Liver (tissue), 9 donors: ENCODE data around the gene VWA5B2. TPM values are rescaled to one million over a fixed set of nuclear protein-coding genes. Genes with fewer than 3 reads are reported as not detected.

Experiments
- DNase-seq: peaks from one replicate; pipeline ENCODE4 v3.0.0-alpha.2; 2017; ENCODE audit warnings: low spot score
- H3K27ac ChIP-seq, 2 donors: one replicate each; pipeline ENCODE4 v1.7.0; 2013; ENCODE audit warnings: inconsistent platforms in 2 of 2, low read length in 2 of 2, control low read depth in 1 of 2, low read depth in 1 of 2, mild to moderate bottlenecking in 1 of 2
- H3K27me3 ChIP-seq, 4 donors: one replicate each; pipeline versions ENCODE4 v1.6.1 to v1.7.0; 2013; ENCODE audit warnings: low read length in 3 of 4, inconsistent platforms in 1 of 4, mild to moderate bottlenecking in 1 of 4, moderate library complexity in 1 of 4; ENCODE audit not compliant: control insufficient read depth in 4 of 4, insufficient read depth in 4 of 4
- H3K36me3 ChIP-seq, 4 donors: one replicate each; pipeline versions ENCODE4 v1.6.1 to v1.7.0; 2013; ENCODE audit warnings: low read length in 3 of 4, mild to moderate bottlenecking in 3 of 4, low read depth in 1 of 4, moderate library complexity in 1 of 4; ENCODE audit not compliant: control insufficient read depth in 4 of 4, insufficient read depth in 3 of 4
- H3K4me1 ChIP-seq, 4 donors: one replicate each; pipeline versions ENCODE4 v1.6.1 to v1.7.0; 2013; ENCODE audit warnings: low read length in 3 of 4, mild to moderate bottlenecking in 3 of 4, moderate library complexity in 1 of 4; ENCODE audit not compliant: control insufficient read depth in 4 of 4, insufficient read depth in 4 of 4
- H3K4me3 ChIP-seq, 3 donors: one replicate each; pipeline versions ENCODE4 v1.6.1 to v1.7.0; 2013; ENCODE audit warnings: low read length in 3 of 3, control low read depth in 1 of 3, low read depth in 1 of 3, mild to moderate bottlenecking in 1 of 3
- H3K9ac ChIP-seq, 2 donors: one replicate each; pipeline ENCODE4 v1.7.0; 2013; ENCODE audit warnings: low read length in 2 of 2, mild to moderate bottlenecking in 2 of 2, moderate library complexity in 2 of 2, control low read depth in 1 of 2, low read depth in 1 of 2
- H3K9me3 ChIP-seq, 4 donors: one replicate each; pipeline versions ENCODE4 v1.6.1 to v1.7.0; 2013; ENCODE audit warnings: low read length in 3 of 4; ENCODE audit not compliant: control insufficient read depth in 4 of 4
- EGR1 ChIP-seq, 2 donors: IDR thresholded peaks; 2 replicates each; pipeline ENCODE4 v1.6.1; 2016 to 2018; ENCODE audit warnings: antibody characterized with exemption in 2 of 2, low read depth in 2 of 2
- HNF4A ChIP-seq, 2 donors: conservative IDR thresholded peaks; 2 replicates each; pipeline ENCODE4 v1.6.1; 2016; ENCODE audit warnings: antibody characterized with exemption in 2 of 2, mild to moderate bottlenecking in 2 of 2
- RAD21 ChIP-seq, 2 donors: IDR thresholded peaks; 2 replicates each; pipeline ENCODE4 v1.6.1; 2016; ENCODE audit warnings: antibody characterized with exemption in 2 of 2, mild to moderate bottlenecking in 2 of 2
- RXRA ChIP-seq, 2 donors: IDR thresholded peaks; 2 replicates each; pipeline ENCODE4 v1.6.1; 2017 to 2018; ENCODE audit warnings: antibody characterized with exemption in 2 of 2, mild to moderate bottlenecking in 1 of 2
- SP1 ChIP-seq: IDR thresholded peaks from 2 replicates; pipeline ENCODE4 v1.6.1; 2018; ENCODE audit warnings: antibody characterized with exemption, mild to moderate bottlenecking
- TAF1 ChIP-seq: conservative IDR thresholded peaks from 2 replicates; pipeline ENCODE4 v1.6.1; 2016; ENCODE audit warnings: antibody characterized with exemption, mild to moderate bottlenecking
- WGBS: extraction: QIAGEN DNeasy Blood & Tissue Kit; methylation state at CpG from one replicate; pipeline ENCODE4 v1.1.7; 2013; 5-methylcytosine and 5-hydroxymethylcytosine counted together
- polyA plus RNA-seq, 2 donors: library from polyadenylated mRNA; stranded (reverse) in 1 of 2; unstranded in 1 of 2; fragments of 200-250 nt in 1 of 2; fragments of >200 nt in 1 of 2; fragmentation: Nextera tagmentation in 1 of 2; extraction: Ambion mirVana in 1 of 2; gene quantifications; one replicate each; pipeline versions ENCODE4 v1.2.1 to v1.2.3, GENCODE V29; 2013 to 2015
- total RNA-seq, 2 donors: library from RNA; depleted of rRNA; stranded (reverse); fragments of >200 nt; gene quantifications; one replicate each; pipeline ENCODE4 v1.2.3, GENCODE V29; 2014
- TF ChIP-seq, protein P1 (sequence below): fragments of 150-350 bp; IDR thresholded peaks from 2 replicates; pipeline ENCODE4 v1.5.1; 2017; ENCODE audit warnings: improper control_type of control experiment, low read depth, low read length; ENCODE audit not compliant: missing input control
- TF ChIP-seq, protein P2 (sequence below): IDR thresholded peaks from 2 replicates; pipeline ENCODE4 v1.6.1; 2016; ENCODE audit warnings: antibody characterized with exemption, mild to moderate bottlenecking
- donor health status: healthy.
- donor health status: healthy.
- donor health status: healthy.
- donor health status: healthy.
- donor health status: healthy.

The VWA5B2 gene
- total and polyA plus RNA-seq, 4 donors, result under 0.01 to 0.14 (median 0.08) TPM; not detected in 1

DNA sequence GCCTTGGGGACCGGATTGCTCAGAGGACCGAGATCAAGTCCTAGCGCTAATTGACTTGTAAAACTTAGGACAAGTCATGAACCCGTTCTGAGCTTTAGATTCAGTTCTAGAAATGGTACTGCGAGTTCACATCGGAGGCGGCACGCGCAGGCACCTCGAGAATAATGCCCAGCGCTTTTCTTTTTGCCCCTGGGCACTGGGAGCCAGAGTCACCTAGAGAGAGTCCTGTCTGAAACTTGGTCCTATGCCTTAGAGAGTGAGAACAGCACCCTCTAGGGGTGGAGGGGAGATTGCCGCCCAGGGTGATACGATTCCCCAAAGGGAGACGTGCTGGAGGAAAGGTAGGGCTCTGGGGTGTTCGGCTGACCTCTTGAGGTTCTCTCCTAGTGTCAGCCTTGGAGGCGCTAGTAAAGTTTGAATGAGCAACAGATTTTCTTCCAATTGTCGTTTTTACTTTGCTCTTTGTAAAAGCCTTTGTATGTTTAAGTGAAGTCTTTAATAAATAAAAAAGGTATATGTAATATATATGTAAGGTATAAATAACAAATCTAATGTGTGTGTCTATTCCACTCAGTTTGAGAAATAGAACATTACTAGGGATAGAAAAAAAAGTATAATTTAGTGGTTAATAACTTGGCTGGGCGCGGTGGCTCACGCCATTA is 20.9 kb downstream of the VWA5B2 start:
- Histone ChIP-seq H3K9me3 (no peaks in the 10 kb centered on the region), H3K4me1 (peaks cover 0 to 22% (median 16%) of the 10 kb centered on the region in 4 donors), H3K9ac (peak overlapping the region; percentile 82 to 88), H3K27me3 (no peaks in the 10 kb centered on the region), H3K4me3 (peak overlapping the region; percentile 82 to 100 (median 91)), H3K36me3 (peaks cover 1 to 4% (median 2%) of the 10 kb centered on the region in 4 donors), H3K27ac (peak overlapping the region; percentile 75 to 96)
- TF ChIP-seq EGR1 (IDR thresholded peaks at IDR 0.05; ENCODE audit: low read depth in 2 of 2) (no peak), TAF1 (no peak), RXRA (IDR thresholded peaks at IDR 0.05) (peak in 1 of 2 donors; percentile 7), RAD21 (IDR thresholded peaks at IDR 0.05) (peak; percentile 80 to 85), HNF4A (conservative IDR thresholded peaks at IDR 0.05) (peak in 1 of 2 donors; percentile 21), SP1 (no peak)
- TF ChIP-seq, protein P1, sequence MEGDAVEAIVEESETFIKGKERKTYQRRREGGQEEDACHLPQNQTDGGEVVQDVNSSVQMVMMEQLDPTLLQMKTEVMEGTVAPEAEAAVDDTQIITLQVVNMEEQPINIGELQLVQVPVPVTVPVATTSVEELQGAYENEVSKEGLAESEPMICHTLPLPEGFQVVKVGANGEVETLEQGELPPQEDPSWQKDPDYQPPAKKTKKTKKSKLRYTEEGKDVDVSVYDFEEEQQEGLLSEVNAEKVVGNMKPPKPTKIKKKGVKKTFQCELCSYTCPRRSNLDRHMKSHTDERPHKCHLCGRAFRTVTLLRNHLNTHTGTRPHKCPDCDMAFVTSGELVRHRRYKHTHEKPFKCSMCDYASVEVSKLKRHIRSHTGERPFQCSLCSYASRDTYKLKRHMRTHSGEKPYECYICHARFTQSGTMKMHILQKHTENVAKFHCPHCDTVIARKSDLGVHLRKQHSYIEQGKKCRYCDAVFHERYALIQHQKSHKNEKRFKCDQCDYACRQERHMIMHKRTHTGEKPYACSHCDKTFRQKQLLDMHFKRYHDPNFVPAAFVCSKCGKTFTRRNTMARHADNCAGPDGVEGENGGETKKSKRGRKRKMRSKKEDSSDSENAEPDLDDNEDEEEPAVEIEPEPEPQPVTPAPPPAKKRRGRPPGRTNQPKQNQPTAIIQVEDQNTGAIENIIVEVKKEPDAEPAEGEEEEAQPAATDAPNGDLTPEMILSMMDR, result peak; percentile 95
- TF ChIP-seq, protein P2, sequence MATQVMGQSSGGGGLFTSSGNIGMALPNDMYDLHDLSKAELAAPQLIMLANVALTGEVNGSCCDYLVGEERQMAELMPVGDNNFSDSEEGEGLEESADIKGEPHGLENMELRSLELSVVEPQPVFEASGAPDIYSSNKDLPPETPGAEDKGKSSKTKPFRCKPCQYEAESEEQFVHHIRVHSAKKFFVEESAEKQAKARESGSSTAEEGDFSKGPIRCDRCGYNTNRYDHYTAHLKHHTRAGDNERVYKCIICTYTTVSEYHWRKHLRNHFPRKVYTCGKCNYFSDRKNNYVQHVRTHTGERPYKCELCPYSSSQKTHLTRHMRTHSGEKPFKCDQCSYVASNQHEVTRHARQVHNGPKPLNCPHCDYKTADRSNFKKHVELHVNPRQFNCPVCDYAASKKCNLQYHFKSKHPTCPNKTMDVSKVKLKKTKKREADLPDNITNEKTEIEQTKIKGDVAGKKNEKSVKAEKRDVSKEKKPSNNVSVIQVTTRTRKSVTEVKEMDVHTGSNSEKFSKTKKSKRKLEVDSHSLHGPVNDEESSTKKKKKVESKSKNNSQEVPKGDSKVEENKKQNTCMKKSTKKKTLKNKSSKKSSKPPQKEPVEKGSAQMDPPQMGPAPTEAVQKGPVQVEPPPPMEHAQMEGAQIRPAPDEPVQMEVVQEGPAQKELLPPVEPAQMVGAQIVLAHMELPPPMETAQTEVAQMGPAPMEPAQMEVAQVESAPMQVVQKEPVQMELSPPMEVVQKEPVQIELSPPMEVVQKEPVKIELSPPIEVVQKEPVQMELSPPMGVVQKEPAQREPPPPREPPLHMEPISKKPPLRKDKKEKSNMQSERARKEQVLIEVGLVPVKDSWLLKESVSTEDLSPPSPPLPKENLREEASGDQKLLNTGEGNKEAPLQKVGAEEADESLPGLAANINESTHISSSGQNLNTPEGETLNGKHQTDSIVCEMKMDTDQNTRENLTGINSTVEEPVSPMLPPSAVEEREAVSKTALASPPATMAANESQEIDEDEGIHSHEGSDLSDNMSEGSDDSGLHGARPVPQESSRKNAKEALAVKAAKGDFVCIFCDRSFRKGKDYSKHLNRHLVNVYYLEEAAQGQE, result peak; percentile 46
- DNase-seq, result peak; percentile 91
- WGBS, result 14% methylated on average over 20 of the region's 20 CpGs

DNA sequence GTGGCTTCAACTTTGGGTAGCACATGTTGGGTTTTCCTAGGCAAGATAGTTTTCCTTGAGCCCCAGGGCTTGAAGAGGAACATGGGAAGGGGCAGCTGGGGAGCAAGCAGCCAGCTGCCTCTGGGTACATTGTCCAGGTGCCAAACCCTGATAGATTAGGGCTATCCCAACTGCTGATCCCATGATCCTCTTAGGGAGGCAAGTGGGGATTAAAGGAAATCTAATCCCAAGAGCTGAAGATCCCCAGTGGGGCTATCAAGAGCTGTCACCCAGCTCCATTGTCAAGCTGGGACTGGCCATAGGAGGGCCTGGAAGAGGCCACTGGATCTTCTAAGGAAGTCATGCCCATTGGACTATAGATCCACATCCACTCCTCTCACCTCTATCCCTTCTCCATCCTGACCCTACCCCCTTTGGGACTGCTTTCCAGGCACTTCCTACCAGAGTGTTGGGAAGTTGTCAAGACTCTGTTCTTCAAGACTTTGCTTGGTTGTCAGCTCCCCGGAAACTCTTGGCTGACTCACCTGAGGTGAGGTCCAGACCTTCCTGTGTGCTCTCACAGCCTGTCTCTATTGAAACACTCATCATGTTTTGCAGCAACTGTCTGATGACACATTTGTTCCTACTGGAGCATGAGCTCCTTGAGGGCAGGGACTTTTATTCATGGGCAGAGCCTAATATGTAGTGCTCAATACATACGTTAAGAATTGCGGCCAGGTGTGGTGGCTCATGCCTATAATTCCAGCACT is 26.1 kb downstream of the VWA5B2 start:
- no peak for TF ChIP-seq EGR1 (IDR thresholded peaks at IDR 0.05; ENCODE audit: low read depth in 2 of 2)
- TF ChIP-seq, protein P1, result no peak
- Histone ChIP-seq H3K36me3 (peaks cover 0 to 5% (median 0%) of the 10 kb centered on the region in 4 donors), H3K4me3 (no peak overlapping the region), H3K9ac (no peak overlapping the region), H3K4me1 (peaks cover 3 to 9% (median 6%) of the 10 kb centered on the region in 4 donors), H3K9me3 (no peaks in the 10 kb centered on the region), H3K27me3 (no peaks in the 10 kb centered on the region), H3K27ac (no peak overlapping the region)
- no peak for DNase-seq
- WGBS, result 93% methylated on average over 3 of the region's 3 CpGs
